CD14-positive monocyte (primary cell): ENCODE data around the gene NXPH1. TPM values are rescaled to one million over a fixed set of nuclear protein-coding genes. Genes with fewer than 3 reads are reported as not detected.

ENCODE experiments used
- DNase-seq, 3 donors: peaks; one replicate each; pipeline ENCODE4 v3.0.0-alpha.2; 2011 to 2022
- H2AFZ ChIP-seq: 2 replicates; pipeline ENCODE4 v1.6.0; 2012; ENCODE audit warnings: mild to moderate bottlenecking, low read depth, low read length, inconsistent platforms; ENCODE audit not compliant: insufficient read depth, poor library complexity, severe bottlenecking
- H3K27ac ChIP-seq, 2 donors: 1 replicate in 1 of 2; 2 replicates in 1 of 2; pipeline ENCODE4 v1.5.1; 2012 to 2013; ENCODE audit warnings: low read length in 2 of 2, control low read depth in 1 of 2, inconsistent platforms in 1 of 2, low read depth in 1 of 2, mild to moderate bottlenecking in 1 of 2
- H3K27me3 ChIP-seq, 2 donors: one replicate each; pipeline versions ENCODE4 v1.6.0 to v1.6.1; 2011 to 2013; ENCODE audit warnings: low read length in 2 of 2; ENCODE audit not compliant: control insufficient read depth in 2 of 2, insufficient read depth in 2 of 2
- H3K36me3 ChIP-seq, 2 donors: replicated peaks in 1 of 2; 1 replicate in 1 of 2; 2 replicates in 1 of 2; pipeline versions ENCODE4 v1.5.1 to v1.6.1; 2012 to 2013; ENCODE audit warnings: low read length in 2 of 2, control low read depth in 1 of 2, inconsistent platforms in 1 of 2, mild to moderate bottlenecking in 1 of 2; ENCODE audit not compliant: insufficient read depth in 2 of 2, control insufficient read depth in 1 of 2
- H3K4me1 ChIP-seq, 2 donors: 1 replicate in 1 of 2; 2 replicates in 1 of 2; pipeline versions ENCODE4 v1.5.1 to v1.6.1; 2012 to 2013; ENCODE audit warnings: low read length in 2 of 2, control low read depth in 1 of 2, inconsistent platforms in 1 of 2, mild to moderate bottlenecking in 1 of 2, moderate library complexity in 1 of 2; ENCODE audit not compliant: insufficient read depth in 2 of 2, control insufficient read depth in 1 of 2
- H3K4me2 ChIP-seq: replicated peaks from 2 replicates; pipeline ENCODE3; 2012; ENCODE audit warnings: low read length, moderate library complexity, mild to moderate bottlenecking; ENCODE audit not compliant: poor library complexity, severe bottlenecking; ENCODE audit errors: extremely low read depth
- H3K4me3 ChIP-seq, 3 experiments: fragments of 200-600 bp in 1 of 3; sonication (generic) in 1 of 3; replicated peaks in 1 of 3; 1 replicate in 2 of 3; 2 replicates in 1 of 3; pipeline ENCODE4 v1.5.1; 2011 to 2013; ENCODE audit warnings: low read length in 3 of 3, mild to moderate bottlenecking in 3 of 3, control low read depth in 2 of 3, low read depth in 2 of 3, inconsistent platforms in 1 of 3, moderate library complexity in 1 of 3
- H3K79me2 ChIP-seq: 2 replicates; pipeline ENCODE4 v1.6.0; 2012; ENCODE audit warnings: mild to moderate bottlenecking, control low read depth, inconsistent platforms, low read length, moderate library complexity; ENCODE audit not compliant: insufficient read depth
- H3K9ac ChIP-seq: 2 replicates; pipeline ENCODE4 v1.6.0; 2017; ENCODE audit warnings: low read length, mild to moderate bottlenecking; ENCODE audit not compliant: insufficient read depth, poor library complexity, severe bottlenecking
- H3K9me3 ChIP-seq, 2 donors: replicated peaks in 1 of 2; 1 replicate in 1 of 2; 2 replicates in 1 of 2; pipeline versions ENCODE4 v1.5.1 to v1.6.1; 2012 to 2013; ENCODE audit warnings: low read length in 2 of 2, control low read depth in 1 of 2; ENCODE audit not compliant: control insufficient read depth in 1 of 2, insufficient read depth in 1 of 2
- H4K20me1 ChIP-seq: 2 replicates; pipeline ENCODE4 v1.6.0; 2012; ENCODE audit warnings: mild to moderate bottlenecking, low read length, control low read depth, moderate library complexity; ENCODE audit not compliant: insufficient read depth
- H3K27ac Mint-ChIP-seq, 7 donors: one replicate each; pipeline ENCODE4 v1.8.0; 2020; ENCODE audit warnings: mild to moderate bottlenecking in 7 of 7, mixed read lengths in 7 of 7, moderate library complexity in 6 of 7, inconsistent platforms in 2 of 7
- H3K27me3 Mint-ChIP-seq, 3 donors: one replicate each; pipeline ENCODE4 v1.8.0; 2021 to 2022; ENCODE audit warnings: low read depth in 3 of 3, mild to moderate bottlenecking in 3 of 3, mixed read lengths in 3 of 3, moderate library complexity in 3 of 3, inconsistent platforms in 1 of 3
- H3K36me3 Mint-ChIP-seq, 2 donors: one replicate each; pipeline ENCODE4 v1.8.0; 2020; ENCODE audit warnings: mixed read lengths in 2 of 2, inconsistent platforms in 1 of 2, mild to moderate bottlenecking in 1 of 2
- H3K4me1 Mint-ChIP-seq: one replicate; pipeline ENCODE4 v1.8.0; 2020; ENCODE audit warnings: mild to moderate bottlenecking, mixed read lengths
- H3K4me3 Mint-ChIP-seq, 2 donors: one replicate each; pipeline ENCODE4 v1.8.0; 2020; ENCODE audit warnings: mild to moderate bottlenecking in 2 of 2, mixed read lengths in 2 of 2, moderate library complexity in 1 of 2
- H3K9me3 Mint-ChIP-seq, 7 donors: one replicate each; pipeline ENCODE4 v1.8.0; 2020 to 2022; ENCODE audit warnings: mixed read lengths in 7 of 7, mild to moderate bottlenecking in 6 of 7, moderate library complexity in 6 of 7, inconsistent platforms in 2 of 7
- CTCF ChIP-seq: fragments of 200-600 bp; IDR thresholded peaks from one replicate; pipeline ENCODE4 v1.8.0; 2022; ENCODE audit warnings: antibody characterized with exemption, mild to moderate bottlenecking
- WGBS: methylation state at CpG from one replicate; pipeline ENCODE4 v1.1.5; 2013; ENCODE audit warnings: missing lambda C conversion rate; ENCODE audit not compliant: insufficient coverage; 5-methylcytosine and 5-hydroxymethylcytosine counted together
- intact Hi-C, 2 donors: fragments of 100-400 bp; cut with micrococcal nuclease; formaldehyde crosslinking; loops; one replicate each; pipeline versions ENCODE4 v1.15.0 to v1.15.1; 2023
- polyA plus RNA-seq, 3 donors: library from polyadenylated mRNA; depleted of rRNA in 1 of 3; unstranded in 2 of 3; stranded (reverse) in 1 of 3; fragments of 300-500 nt in 2 of 3; fragments of >200 nt in 1 of 3; fragmentation: Illumina TruSeq in 2 of 3; gene quantifications; 1 replicate in 2 of 3; 2 replicates in 1 of 3; pipeline ENCODE4 v1.2.3, GENCODE V29; 2012 to 2021

NXPH1 gene
- polyA plus RNA-seq, 3 donors: not detected

- H3K4me3 Mint-ChIP-seq: no peak overlapping the region
- H3K4me1 Mint-ChIP-seq: no peaks in the 10 kb centered on the region
- no CpG with 5 or more reads among the region's 2 CpGs for WGBS
These were observed 127.1 kb downstream of the NXPH1 start for GRCh38 chr7:8560501-8560900.

GRCh38 chr7:8561449-8561848 is 128.0 kb downstream of the NXPH1 start:
- Histone ChIP-seq H3K9me3 (no peaks in the 10 kb centered on the region), H3K9ac (no peak overlapping the region), H3K4me2 (no peak overlapping the region), H3K79me2 (no peaks in the 10 kb centered on the region), H4K20me1 (no peaks in the 10 kb centered on the region), H2AFZ (no peak overlapping the region), H3K4me3 (no peak overlapping the region), H3K27ac (no peak overlapping the region), H3K36me3 (no peaks in the 10 kb centered on the region), H3K4me1 (no peaks in the 10 kb centered on the region), H3K27me3 (no peaks in the 10 kb centered on the region)
- Mint-ChIP-seq H3K4me3 (no peak overlapping the region), H3K4me1 (no peaks in the 10 kb centered on the region), H3K9me3 (peaks cover 0 to 7% (median 3%) of the 10 kb centered on the region in 7 donors), H3K27me3 (peaks cover 0 to 1% (median 0%) of the 10 kb centered on the region in 3 donors), H3K27ac (no peak overlapping the region), H3K36me3 (no peaks in the 10 kb centered on the region)
- TF ChIP-seq CTCF: no peak
- intact Hi-C loops: no loop called here
- 71% methylated on average over 2 of the region's 3 CpGs for WGBS
- DNase-seq: no peak

More at GRCh38 chr7:8560501-8560900, 127.1 kb downstream of the NXPH1 start:
- intact Hi-C loops: no loop called here
- Histone ChIP-seq H3K9me3 (no peaks in the 10 kb centered on the region), H3K4me2 (no peak overlapping the region), H2AFZ (no peak overlapping the region), H3K36me3 (no peaks in the 10 kb centered on the region), H3K27me3 (no peaks in the 10 kb centered on the region), H3K9ac (no peak overlapping the region), H3K79me2 (no peaks in the 10 kb centered on the region), H3K4me3 (no peak overlapping the region), H3K4me1 (no peaks in the 10 kb centered on the region), H4K20me1 (no peaks in the 10 kb centered on the region), H3K27ac (no peak overlapping the region)
- H3K27ac Mint-ChIP-seq: no peak overlapping the region
- no peak for DNase-seq
- no peaks in the 10 kb centered on the region for H3K36me3 Mint-ChIP-seq
- no peak for TF ChIP-seq CTCF
- peaks cover 0 to 1% (median 0%) of the 10 kb centered on the region in 3 donors for H3K27me3 Mint-ChIP-seq
- peaks cover 0 to 7% (median 3%) of the 10 kb centered on the region in 7 donors for H3K9me3 Mint-ChIP-seq
